ENCODE measurements around the gene CHRNB2. TPM values are rescaled to one million over a fixed set of nuclear protein-coding genes. Genes with fewer than 3 reads are reported as not detected.
A peak's percentile ranks its signal among the peaks of the same experiment; 100 is the strongest.

Gene CHRNB2
- total and polyA plus RNA-seq, 12 donors: 0.03 to 0.13 (median 0.06) TPM; not detected in 8

DNA sequence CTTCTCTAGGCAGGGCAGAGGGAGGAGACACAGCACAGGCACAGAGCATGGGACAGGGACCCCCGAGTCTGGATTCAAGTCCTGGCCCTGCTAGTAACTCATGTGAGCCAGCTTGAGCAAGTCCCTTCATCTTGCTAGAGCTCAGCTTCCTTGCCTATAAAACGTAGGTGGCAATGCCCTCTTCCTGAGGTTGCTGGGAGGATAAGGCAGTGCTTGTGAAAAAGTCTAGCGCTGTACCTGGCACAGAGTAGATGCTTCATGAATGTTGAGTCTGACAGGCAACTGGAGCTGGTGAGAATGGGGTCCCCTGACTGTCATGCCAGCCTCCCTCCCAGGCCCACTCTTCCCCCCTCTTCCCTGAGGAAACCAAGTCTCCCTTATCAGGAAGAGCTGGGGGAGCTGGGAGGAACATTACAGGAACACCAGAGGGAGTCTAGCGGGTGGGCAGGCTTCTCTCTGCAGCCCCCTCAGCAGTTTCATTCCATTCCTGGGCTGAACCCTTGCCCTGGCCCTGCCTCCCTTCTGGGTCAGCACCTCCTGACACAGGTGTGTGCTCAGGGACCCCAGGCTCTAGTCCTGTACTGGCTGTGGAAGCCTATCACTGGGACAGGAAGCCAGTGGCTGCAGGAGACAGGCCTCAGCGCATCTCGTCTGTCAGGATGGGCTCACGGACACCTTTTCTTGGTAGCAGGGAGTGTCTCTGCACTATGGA, 9.9 kb downstream of the CHRNB2 start:
- Histone ChIP-seq H3K4me3 (no peak overlapping the region), H3K27me3 (peaks cover 0 to 5% (median 0%) of the 10 kb centered on the region in 7 donors), H3K27ac (peak overlapping the region in 8 of 10 donors; percentile 19 to 83 (median 42)), H3K9me3 (no peaks in the 10 kb centered on the region), H3K36me3 (peaks cover 0 to 48% (median 27%) of the 10 kb centered on the region in 9 donors), H3K4me1 (peaks cover 5 to 35% (median 16%) of the 10 kb centered on the region in 9 donors)
- intact Hi-C loops (cut with DNase I): no loop called here
- TF ChIP-seq, protein P1, sequence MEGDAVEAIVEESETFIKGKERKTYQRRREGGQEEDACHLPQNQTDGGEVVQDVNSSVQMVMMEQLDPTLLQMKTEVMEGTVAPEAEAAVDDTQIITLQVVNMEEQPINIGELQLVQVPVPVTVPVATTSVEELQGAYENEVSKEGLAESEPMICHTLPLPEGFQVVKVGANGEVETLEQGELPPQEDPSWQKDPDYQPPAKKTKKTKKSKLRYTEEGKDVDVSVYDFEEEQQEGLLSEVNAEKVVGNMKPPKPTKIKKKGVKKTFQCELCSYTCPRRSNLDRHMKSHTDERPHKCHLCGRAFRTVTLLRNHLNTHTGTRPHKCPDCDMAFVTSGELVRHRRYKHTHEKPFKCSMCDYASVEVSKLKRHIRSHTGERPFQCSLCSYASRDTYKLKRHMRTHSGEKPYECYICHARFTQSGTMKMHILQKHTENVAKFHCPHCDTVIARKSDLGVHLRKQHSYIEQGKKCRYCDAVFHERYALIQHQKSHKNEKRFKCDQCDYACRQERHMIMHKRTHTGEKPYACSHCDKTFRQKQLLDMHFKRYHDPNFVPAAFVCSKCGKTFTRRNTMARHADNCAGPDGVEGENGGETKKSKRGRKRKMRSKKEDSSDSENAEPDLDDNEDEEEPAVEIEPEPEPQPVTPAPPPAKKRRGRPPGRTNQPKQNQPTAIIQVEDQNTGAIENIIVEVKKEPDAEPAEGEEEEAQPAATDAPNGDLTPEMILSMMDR (IDR thresholded peaks at IDR 0.05): no peak
- DNase-seq: no peak
- 64 to 67% methylated on average over 7 of the region's 7 CpGs for WGBS, 2 donors
- ATAC-seq: peak in 1 of 8 donors; percentile 6

DNA sequence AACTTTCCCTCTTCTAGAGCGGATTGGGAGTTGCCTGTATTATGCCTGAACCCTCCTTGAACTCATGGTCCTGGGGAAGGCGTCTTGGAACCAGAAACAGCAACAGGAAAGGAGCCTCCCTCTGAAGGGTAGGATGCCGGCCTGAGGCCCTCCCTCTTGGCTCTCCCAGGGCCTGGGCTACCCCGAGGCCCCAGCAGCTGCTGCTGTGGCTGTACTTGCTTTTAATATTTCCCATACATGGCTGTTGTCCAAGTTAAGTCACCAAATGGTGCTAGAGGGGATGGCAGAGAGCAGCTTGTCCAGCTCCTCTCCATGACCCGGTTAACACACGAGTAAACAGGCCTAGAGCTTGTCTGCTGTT, 10.5 kb downstream of the CHRNB2 start:
- DNase-seq: peak in 1 of 2 donors; percentile 24
- Histone ChIP-seq H3K4me3 (no peak overlapping the region), H3K4me1 (peaks cover 5 to 35% (median 16%) of the 10 kb centered on the region in 9 donors), H3K27me3 (peaks cover 0 to 2% (median 0%) of the 10 kb centered on the region in 7 donors), H3K9me3 (no peaks in the 10 kb centered on the region), H3K36me3 (peaks cover 0 to 53% (median 32%) of the 10 kb centered on the region in 9 donors), H3K27ac (peak overlapping the region in 6 of 10 donors; percentile 25 to 83 (median 53))
- intact Hi-C loops (cut with DNase I): no loop called here
- WGBS, 2 donors: 28 to 44% methylated on average over 6 of the region's 6 CpGs
- peak; percentile 52 to 89 (median 82) for ATAC-seq
- TF ChIP-seq, protein P1 (IDR thresholded peaks at IDR 0.05): no peak

DNA sequence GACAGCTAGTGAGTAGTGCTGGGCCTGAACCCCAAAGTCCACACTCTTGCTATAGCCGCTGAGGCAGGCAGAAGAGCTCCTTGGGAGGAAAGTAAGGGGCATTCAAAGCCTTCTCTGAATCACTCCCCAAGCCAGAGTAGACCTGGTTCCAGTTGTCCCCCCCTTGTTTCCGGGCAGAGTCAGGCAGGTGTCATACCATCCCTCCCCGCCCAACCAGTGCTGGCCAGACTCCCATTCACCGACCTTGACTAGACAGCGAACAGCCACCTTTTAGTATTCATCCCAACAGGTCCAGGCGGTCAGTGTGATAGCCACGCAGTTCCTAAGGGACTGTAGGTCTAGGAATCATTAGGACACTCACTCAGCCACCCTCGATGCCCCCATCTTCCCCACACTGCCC, 11.8 kb downstream of the CHRNB2 start:
- H3K4me3 ChIP-seq: no peak overlapping the region
- H3K36me3 ChIP-seq: peaks cover 0 to 67% (median 46%) of the 10 kb centered on the region in 9 donors
- intact Hi-C loops (cut with DNase I): no loop called here
- H3K27ac ChIP-seq: peak overlapping the region in 1 of 10 donors; percentile 83
- H3K27me3 ChIP-seq: no peaks in the 10 kb centered on the region
- TF ChIP-seq, protein P1 (IDR thresholded peaks at IDR 0.05): no peak
- H3K9me3 ChIP-seq: no peaks in the 10 kb centered on the region
- WGBS, 2 donors: 77 to 86% methylated on average over 8 of the region's 8 CpGs
- DNase-seq (no peak), ATAC-seq (no peak)
- peaks cover 12 to 45% (median 21%) of the 10 kb centered on the region in 9 donors for H3K4me1 ChIP-seq

DNA sequence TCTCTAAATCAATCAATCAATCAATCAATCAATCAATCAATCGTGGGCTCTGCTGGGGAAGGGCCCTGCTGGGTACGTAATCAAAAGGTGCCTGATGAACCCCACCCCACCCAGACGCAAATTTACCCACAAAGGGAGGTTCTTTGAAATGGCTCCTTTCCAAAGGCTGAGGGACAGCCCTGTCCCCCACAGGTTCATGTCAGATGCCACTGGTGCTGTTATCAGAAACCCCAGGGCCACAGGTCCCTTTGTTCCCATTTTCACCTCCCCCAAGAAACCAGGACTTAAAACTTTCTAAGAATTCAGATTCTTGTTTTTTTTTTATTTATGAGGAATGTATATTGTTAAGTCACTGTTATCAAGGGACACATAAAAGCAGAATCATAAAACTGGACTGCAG, 14.2 kb downstream of the CHRNB2 start:
- Histone ChIP-seq H3K4me1 (peaks cover 12 to 48% (median 23%) of the 10 kb centered on the region in 9 donors), H3K4me3 (no peak overlapping the region), H3K36me3 (peaks cover 9 to 90% (median 70%) of the 10 kb centered on the region in 9 donors), H3K27me3 (no peaks in the 10 kb centered on the region), H3K27ac (no peak overlapping the region), H3K9me3 (no peaks in the 10 kb centered on the region)
- TF ChIP-seq, protein P1 (IDR thresholded peaks at IDR 0.05): no peak
- intact Hi-C loops (cut with DNase I): no loop called here
- WGBS, 2 donors: 78 to 91% methylated on average over 3 of the region's 3 CpGs
- DNase-seq: no peak
- no peak for ATAC-seq
